EL (cell line): ENCODE data around the gene TCP1.

Experiments
- DNase-seq: peaks from one replicate; pipeline ENCODE4 v3.0.0-alpha.2; 2016

Gene TCP1

GRCh38 chr6:159730332-159730676, 59.1 kb downstream of the TCP1 start:
- DNase-seq, result no peak

DNA sequence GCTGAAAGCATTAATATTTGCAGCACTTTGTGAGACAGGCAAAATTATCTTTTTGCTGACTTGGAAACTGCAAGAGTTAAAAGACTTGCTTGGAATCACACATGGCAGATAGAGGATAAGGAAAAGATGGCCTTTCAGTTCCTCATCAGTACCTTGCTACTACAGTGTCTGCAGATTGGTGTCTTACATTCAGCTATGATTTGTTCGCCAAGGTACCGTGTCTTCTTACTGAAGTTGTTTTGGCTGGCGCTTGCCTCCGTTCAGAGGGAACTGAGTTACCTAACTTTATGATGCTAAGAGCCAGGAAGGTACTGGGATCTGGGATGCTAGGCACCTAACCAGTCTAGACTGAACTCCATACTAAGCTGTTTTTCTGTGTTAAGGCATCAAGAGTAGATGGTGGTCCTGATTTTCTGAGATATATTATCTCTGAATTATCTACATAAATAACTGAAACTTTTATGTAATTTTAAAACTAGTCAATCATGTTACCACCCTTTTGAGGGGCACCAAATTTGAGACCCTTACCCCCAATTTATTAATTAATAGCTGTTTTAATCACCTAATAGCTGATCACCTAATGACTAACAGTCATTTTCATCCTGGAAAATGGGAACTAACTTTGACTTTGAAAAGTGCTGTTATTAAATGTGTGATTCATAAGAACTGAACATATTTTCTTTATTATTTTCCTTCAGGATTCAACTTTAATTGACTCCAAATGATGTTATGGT, 59.6 kb downstream of the TCP1 start:
- DNase-seq, result no peak

DNA sequence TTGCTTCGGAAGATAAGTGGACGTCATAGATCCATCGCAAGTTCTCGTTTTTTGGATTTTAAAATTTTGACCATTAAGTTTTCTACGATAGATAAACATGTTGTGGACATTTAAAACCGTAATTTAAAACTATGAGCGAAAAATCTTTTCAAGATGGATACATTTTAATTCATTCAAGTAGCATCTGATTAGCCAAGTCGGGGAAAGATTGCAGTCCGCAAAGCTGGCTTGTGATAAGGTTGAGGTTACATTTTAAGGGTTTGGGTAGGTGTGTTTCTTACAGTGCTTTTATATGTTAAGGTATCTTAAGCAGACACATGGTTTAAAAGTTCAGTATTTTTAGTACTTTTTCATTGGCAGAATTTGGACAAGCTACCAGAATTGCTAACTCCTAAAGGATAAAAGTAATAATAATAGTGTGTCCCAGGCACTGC, 60.9 kb downstream of the TCP1 start:
- no peak for DNase-seq
